Osteoblast (primary cell): ENCODE data around the gene CC2D2B. TPM values are rescaled to one million over a fixed set of nuclear protein-coding genes. Genes with fewer than 3 reads are reported as not detected.
"Not testable (repeated sequence)": the region's sequence is repeated elsewhere in the genome, so short reads cannot be mapped to it uniquely, and the experiment has no call there.

Source experiments
- DNase-seq: peaks from one replicate; pipeline ENCODE4 v3.0.0; 2011; ENCODE audit warnings: low spot score, mixed read lengths; ENCODE audit not compliant: insufficient read length; ENCODE audit errors: missing footprints
- H2AFZ ChIP-seq: 2 replicates; pipeline ENCODE4 v1.6.0; 2011; ENCODE audit warnings: mild to moderate bottlenecking, low read length
- H3K27ac ChIP-seq: 2 replicates; pipeline ENCODE4 v1.5.1; 2011; ENCODE audit warnings: mild to moderate bottlenecking, low read depth, low read length, moderate library complexity
- H3K27me3 ChIP-seq: 2 replicates; pipeline ENCODE4 v1.6.0; 2012; ENCODE audit warnings: mild to moderate bottlenecking, control low read depth, inconsistent platforms, low read length, moderate library complexity; ENCODE audit not compliant: insufficient read depth
- H3K36me3 ChIP-seq: 2 replicates; pipeline ENCODE4 v1.5.1; 2011; ENCODE audit warnings: mild to moderate bottlenecking, low read length, control low read depth, moderate library complexity; ENCODE audit not compliant: insufficient read depth
- H3K4me1 ChIP-seq: 2 replicates; pipeline ENCODE4 v1.5.1; 2011; ENCODE audit warnings: mild to moderate bottlenecking, low read length, control low read depth, moderate library complexity; ENCODE audit not compliant: insufficient read depth
- H3K4me2 ChIP-seq: 2 replicates; pipeline ENCODE4 v1.6.0; 2011; ENCODE audit warnings: mild to moderate bottlenecking, low read length; ENCODE audit not compliant: insufficient read depth
- H3K4me3 ChIP-seq: fragments of 200-600 bp; sonication (generic); 3 replicates; pipeline ENCODE4 v1.5.1; 2012; ENCODE audit warnings: mild to moderate bottlenecking, low read length, inconsistent platforms; ENCODE audit not compliant: insufficient read depth
- H3K79me2 ChIP-seq: 2 replicates; pipeline ENCODE4 v1.6.0; 2012; ENCODE audit warnings: mild to moderate bottlenecking, low read length, control low read depth, inconsistent platforms; ENCODE audit not compliant: insufficient read depth
- H3K9me3 ChIP-seq: 2 replicates; pipeline ENCODE4 v1.5.1; 2011; ENCODE audit warnings: low read depth, low read length, control low read depth
- H4K20me1 ChIP-seq: 2 replicates; pipeline ENCODE4 v1.6.0; 2012; ENCODE audit warnings: mild to moderate bottlenecking, low read length, control low read depth; ENCODE audit not compliant: insufficient read depth
- CTCF ChIP-seq: IDR thresholded peaks from 2 replicates; pipeline ENCODE4 v1.5.1; 2011; ENCODE audit warnings: mild to moderate bottlenecking, low read depth, low read length, moderate library complexity; ENCODE audit errors: extremely low read depth
- total RNA-seq: library from RNA; depleted of rRNA; stranded (reverse); fragments of >200 nt; gene quantifications from 2 replicates; pipeline ENCODE4 v1.2.3, GENCODE V29; 2012

The CC2D2B gene
- total RNA-seq, 1 donor = 0.36 TPM

GRCh38 chr10:95872158-95872711, 35.5 kb upstream of the CC2D2B start:
- no peak overlapping the region for H3K4me3 ChIP-seq
- H3K27ac ChIP-seq = no peak overlapping the region
- H2AFZ ChIP-seq = no peak overlapping the region
- no peaks in the 10 kb centered on the region for H3K9me3 ChIP-seq
- no peaks in the 10 kb centered on the region for H3K36me3 ChIP-seq
- no peaks in the 10 kb centered on the region for H3K79me2 ChIP-seq
- no peak for TF ChIP-seq CTCF
- DNase-seq = no peak
- no peak overlapping the region for H3K4me2 ChIP-seq
- no peaks in the 10 kb centered on the region for H3K27me3 ChIP-seq
- H3K4me1 ChIP-seq = no peaks in the 10 kb centered on the region
- no peaks in the 10 kb centered on the region for H4K20me1 ChIP-seq

GRCh38 chr10:95873139-95873538, 34.6 kb upstream of the CC2D2B start:
- Histone ChIP-seq H3K27me3 (no peaks in the 10 kb centered on the region), H3K4me2 (no peak overlapping the region), H3K9me3 (no peaks in the 10 kb centered on the region), H3K27ac (no peak overlapping the region), H3K4me3 (no peak overlapping the region), H3K4me1 (no peaks in the 10 kb centered on the region), H4K20me1 (no peaks in the 10 kb centered on the region), H3K36me3 (no peaks in the 10 kb centered on the region), H3K79me2 (no peaks in the 10 kb centered on the region), H2AFZ (no peak overlapping the region)
- no peak for TF ChIP-seq CTCF
- no peak for DNase-seq

- Histone ChIP-seq H3K9me3 (no peaks in the 10 kb centered on the region), H2AFZ (no peak overlapping the region), H3K27me3 (no peaks in the 10 kb centered on the region), H4K20me1 (no peaks in the 10 kb centered on the region), H3K27ac (no peak overlapping the region), H3K36me3 (no peaks in the 10 kb centered on the region), H3K4me2 (no peak overlapping the region), H3K4me3 (no peak overlapping the region), H3K79me2 (no peaks in the 10 kb centered on the region), H3K4me1 (no peaks in the 10 kb centered on the region)
- DNase-seq = no peak
- no peak for TF ChIP-seq CTCF
Observed at GRCh38 chr10:95873651-95874050, 34.1 kb upstream of the CC2D2B start.

GRCh38 chr10:95874783-95875182, 33.0 kb upstream of the CC2D2B start:
- H3K4me1 ChIP-seq, H3K4me3 ChIP-seq, H3K27ac ChIP-seq, DNase-seq, H3K9me3 ChIP-seq, H3K36me3 ChIP-seq, H3K79me2 ChIP-seq, H2AFZ ChIP-seq, H4K20me1 ChIP-seq, H3K4me2 ChIP-seq, H3K27me3 ChIP-seq: not testable (repeated sequence)
